B cell (primary cell): Measurements from ENCODE around the gene DNM1. TPM values are rescaled to one million over a fixed set of nuclear protein-coding genes. Genes with fewer than 3 reads are reported as not detected.

ENCODE experiments used
- ATAC-seq: fragments of 200-7000 bp; cut with Tn5 transposase; one replicate; pipeline ENCODE4 v1.10.0; 2021; ENCODE audit warnings: low read depth, mild to moderate bottlenecking, moderate number of reproducible peaks, moderate library complexity
- CTCF ChIA-PET: fragments of 350-600 bp; sonication (Branson Sonifier 250); formaldehyde crosslinking; loops from one replicate; lab custom pipeline; 2021; ENCODE audit warnings: antibody characterized with exemption, inconsistent platforms; lab: Charles Lee
- POLR2A ChIA-PET: fragments of 350-600 bp; sonication (Branson Sonifier 250); formaldehyde crosslinking; loops from one replicate; lab custom pipeline; 2021; ENCODE audit warnings: antibody characterized with exemption; lab: Charles Lee
- DNase-seq: peaks from one replicate; pipeline ENCODE4 v3.0.0; 2013
- H2AFZ ChIP-seq: 2 replicates; pipeline ENCODE4 v1.6.1; 2012; ENCODE audit warnings: mild to moderate bottlenecking, low read depth, low read length; ENCODE audit not compliant: insufficient read depth, poor library complexity, severe bottlenecking
- H3K27ac ChIP-seq, 2 donors: 1 replicate in 1 of 2; 2 replicates in 1 of 2; pipeline ENCODE4 v1.5.1; 2012 to 2013; ENCODE audit warnings: low read length in 2 of 2, mild to moderate bottlenecking in 2 of 2, moderate library complexity in 1 of 2
- H3K27me3 ChIP-seq, 4 experiments: fragments of 200-600 bp in 1 of 4; sonication (generic) in 1 of 4; replicated peaks in 1 of 4; 1 replicate in 2 of 4; 2 replicates in 2 of 4; pipeline versions ENCODE4 v1.6.1 to v1.7.0; 2013 to 2016; ENCODE audit warnings: low read length in 3 of 4, mild to moderate bottlenecking in 2 of 4, mixed read lengths in 1 of 4, moderate library complexity in 1 of 4; ENCODE audit not compliant: insufficient read depth in 4 of 4, control insufficient read depth in 3 of 4; ENCODE audit errors: control extremely low read depth in 1 of 4
- H3K36me3 ChIP-seq, 2 experiments: replicated peaks in 1 of 2; 1 replicate in 1 of 2; 2 replicates in 1 of 2; pipeline versions ENCODE4 v1.6.1 to v1.7.1; 2013; ENCODE audit warnings: low read length in 1 of 2; ENCODE audit not compliant: insufficient read depth in 2 of 2, control insufficient read depth in 1 of 2; ENCODE audit errors: control extremely low read depth in 1 of 2, extremely low read depth in 1 of 2
- H3K4me1 ChIP-seq, 2 donors: fragments of 200-600 bp in 1 of 2; sonication (generic) in 1 of 2; 1 replicate in 1 of 2; 2 replicates in 1 of 2; pipeline versions ENCODE4 v1.5.1 to v1.6.1; 2013 to 2017; ENCODE audit warnings: low read length in 2 of 2; ENCODE audit not compliant: control insufficient read depth in 2 of 2, insufficient read depth in 2 of 2
- H3K4me2 ChIP-seq: replicated peaks from 2 replicates; pipeline ENCODE3; 2012; ENCODE audit warnings: mild to moderate bottlenecking, low read depth, low read length; ENCODE audit not compliant: poor library complexity, severe bottlenecking
- H3K4me3 ChIP-seq, 5 experiments: fragments of 200-600 bp in 1 of 5; sonication (generic) in 1 of 5; 1 replicate in 3 of 5; 2 replicates in 2 of 5; pipeline versions ENCODE4 v1.5.1 to v1.7.0; 2011 to 2016; ENCODE audit warnings: low read length in 4 of 5, mild to moderate bottlenecking in 4 of 5, low read depth in 2 of 5, control low read depth in 1 of 5, moderate library complexity in 1 of 5; ENCODE audit not compliant: insufficient read depth in 1 of 5; ENCODE audit errors: control extremely low read depth in 1 of 5, extremely low read depth in 1 of 5
- H3K79me2 ChIP-seq: fragments of 200-600 bp; sonication (generic); one replicate; pipeline ENCODE4 v1.6.0; 2016; ENCODE audit warnings: low read length; ENCODE audit not compliant: control insufficient read depth, insufficient read depth
- H3K9ac ChIP-seq: fragments of 200-600 bp; sonication (generic); 2 replicates; pipeline ENCODE4 v1.6.1; 2017; ENCODE audit warnings: mild to moderate bottlenecking, low read length, moderate library complexity
- H3K9me3 ChIP-seq, 3 donors: one replicate each; pipeline versions ENCODE4 v1.6.1 to v1.7.1; 2013; ENCODE audit warnings: low read length in 2 of 3; ENCODE audit not compliant: control insufficient read depth in 2 of 3, insufficient read depth in 1 of 3; ENCODE audit errors: control extremely low read depth in 1 of 3
- H4K20me1 ChIP-seq: 2 replicates; pipeline ENCODE4 v1.6.0; 2012; ENCODE audit warnings: mild to moderate bottlenecking, low read length; ENCODE audit not compliant: insufficient read depth, control insufficient read depth, poor library complexity, severe bottlenecking
- H3K27ac Mint-ChIP-seq: one replicate; pipeline ENCODE4 v1.8.0; 2021; ENCODE audit warnings: mixed read lengths
- H3K27me3 Mint-ChIP-seq: one replicate; pipeline ENCODE4 v1.8.0; 2021; ENCODE audit warnings: mixed read lengths
- H3K4me1 Mint-ChIP-seq: one replicate; pipeline ENCODE4 v1.8.0; 2021; ENCODE audit warnings: mixed read lengths
- H3K4me3 Mint-ChIP-seq: one replicate; pipeline ENCODE4 v1.8.0; 2021; ENCODE audit warnings: mixed read lengths
- H3K9me3 Mint-ChIP-seq: one replicate; pipeline ENCODE4 v1.8.0; 2022; ENCODE audit warnings: mixed read lengths; ENCODE audit not compliant: insufficient read depth
- EZH2 ChIP-seq: IDR thresholded peaks from 2 replicates; pipeline ENCODE4 v1.6.1; 2012; ENCODE audit warnings: borderline replicate concordance, low read depth, mild to moderate bottlenecking, moderate library complexity, low read length; ENCODE audit not compliant: insufficient read depth, poor library complexity, severe bottlenecking
- WGBS: methylation state at CpG from one replicate; pipeline ENCODE4 v1.1.5; 2013; ENCODE audit warnings: missing lambda C conversion rate; ENCODE audit not compliant: insufficient coverage; 5-methylcytosine and 5-hydroxymethylcytosine counted together
- intact Hi-C: fragments of 100-400 bp; cut with micrococcal nuclease; formaldehyde crosslinking; loops from one replicate; pipeline ENCODE4 v1.10.0; 2022
- polyA plus RNA-seq: library from polyadenylated mRNA; depleted of rRNA; stranded (reverse); fragments of >200 nt; gene quantifications from 2 replicates; pipeline ENCODE4 v1.2.3, GENCODE V29; 2012
- total RNA-seq, 2 donors: library from RNA; stranded (reverse); fragments of 120-200 nt in 1 of 2; gene quantifications; 1 replicate in 1 of 2; 2 replicates in 1 of 2; pipeline versions ENCODE4 v1.2.3 to v1.2.4, GENCODE V29; 2013 to 2022
- TF ChIP-seq, protein P1 (sequence below): fragments of 200-600 bp; IDR thresholded peaks from one replicate; pipeline ENCODE4 v1.8.0; 2022; ENCODE audit warnings: antibody characterized with exemption, mild to moderate bottlenecking

Gene DNM1
- total and polyA plus RNA-seq, 2 donors (not counting 1 experiment from before 2014, with no cell fraction given): 0.63 to 1.3 TPM

DNA sequence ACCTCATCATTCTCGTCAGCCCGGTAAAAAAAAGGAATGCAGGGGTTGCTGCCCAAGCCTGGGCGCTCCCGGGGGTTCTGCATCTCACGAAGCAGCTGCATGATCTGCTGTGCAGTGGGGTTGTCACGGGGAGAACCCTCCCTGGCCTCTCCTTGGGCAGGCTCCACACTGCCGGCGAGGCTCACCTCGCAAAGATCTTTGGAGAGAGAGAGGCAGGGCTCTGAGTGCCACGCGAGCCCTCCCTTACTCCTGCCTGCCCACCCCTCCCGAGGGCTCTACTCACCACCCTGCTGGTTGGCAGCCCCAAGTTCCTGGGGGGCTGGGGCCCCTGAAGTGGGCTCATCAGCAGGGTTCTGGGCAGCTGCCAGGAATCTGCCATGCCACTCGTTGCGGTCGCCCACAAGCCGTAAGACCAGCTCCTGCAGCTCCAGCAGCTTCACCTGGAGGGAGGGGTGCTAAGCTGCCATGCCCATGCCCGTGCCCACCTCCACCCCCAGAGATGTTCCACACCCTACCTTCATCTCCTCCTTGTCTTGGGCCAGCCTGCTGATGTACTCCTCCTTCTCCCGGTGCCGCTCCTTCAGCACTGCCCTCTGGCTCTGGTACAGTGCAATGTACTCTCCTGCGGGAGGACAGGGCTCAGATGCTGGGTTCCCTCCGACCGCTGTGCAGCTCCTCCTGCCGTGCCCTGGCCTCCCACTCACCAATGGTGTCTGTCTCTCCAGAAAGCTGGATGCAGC lies 54.1 kb downstream of the DNM1 start:
- H3K9me3 ChIP-seq: no peaks in the 10 kb centered on the region
- peaks cover 9% of the 10 kb centered on the region for H3K27me3 Mint-ChIP-seq
- H3K27me3 ChIP-seq: peaks cover 0 to 4% (median 0%) of the 10 kb centered on the region in 4 experiments
- intact Hi-C loops: no loop called here
- no peak overlapping the region for H3K4me2 ChIP-seq
- no peak for DNase-seq
- H2AFZ ChIP-seq: no peak overlapping the region
- H3K27ac ChIP-seq: no peak overlapping the region
- WGBS: 92% methylated on average over 23 of the region's 23 CpGs
- ATAC-seq: no peak
- no peak overlapping the region for H3K27ac Mint-ChIP-seq
- no peaks in the 10 kb centered on the region for H4K20me1 ChIP-seq
- POLR2A ChIA-PET: interaction anchor here (0.7 kb wide), 1 partner anchor 354 kb away, joined by 3 read pairs; no protein-coding TSS in a partner anchor
- CTCF ChIA-PET: no interaction called here
- no peak overlapping the region for H3K9ac ChIP-seq
- peaks cover 3 to 30% of the 10 kb centered on the region in 2 experiments for H3K36me3 ChIP-seq
- no peak overlapping the region for H3K4me3 Mint-ChIP-seq
- H3K79me2 ChIP-seq: no peaks in the 10 kb centered on the region
- peaks cover 0 to 10% of the 10 kb centered on the region in 2 donors for H3K4me1 ChIP-seq
- no peak for TF ChIP-seq EZH2
- TF ChIP-seq, protein P1, sequence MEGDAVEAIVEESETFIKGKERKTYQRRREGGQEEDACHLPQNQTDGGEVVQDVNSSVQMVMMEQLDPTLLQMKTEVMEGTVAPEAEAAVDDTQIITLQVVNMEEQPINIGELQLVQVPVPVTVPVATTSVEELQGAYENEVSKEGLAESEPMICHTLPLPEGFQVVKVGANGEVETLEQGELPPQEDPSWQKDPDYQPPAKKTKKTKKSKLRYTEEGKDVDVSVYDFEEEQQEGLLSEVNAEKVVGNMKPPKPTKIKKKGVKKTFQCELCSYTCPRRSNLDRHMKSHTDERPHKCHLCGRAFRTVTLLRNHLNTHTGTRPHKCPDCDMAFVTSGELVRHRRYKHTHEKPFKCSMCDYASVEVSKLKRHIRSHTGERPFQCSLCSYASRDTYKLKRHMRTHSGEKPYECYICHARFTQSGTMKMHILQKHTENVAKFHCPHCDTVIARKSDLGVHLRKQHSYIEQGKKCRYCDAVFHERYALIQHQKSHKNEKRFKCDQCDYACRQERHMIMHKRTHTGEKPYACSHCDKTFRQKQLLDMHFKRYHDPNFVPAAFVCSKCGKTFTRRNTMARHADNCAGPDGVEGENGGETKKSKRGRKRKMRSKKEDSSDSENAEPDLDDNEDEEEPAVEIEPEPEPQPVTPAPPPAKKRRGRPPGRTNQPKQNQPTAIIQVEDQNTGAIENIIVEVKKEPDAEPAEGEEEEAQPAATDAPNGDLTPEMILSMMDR: no peak
- peaks cover 13% of the 10 kb centered on the region for H3K4me1 Mint-ChIP-seq
- H3K9me3 Mint-ChIP-seq: no peaks in the 10 kb centered on the region
- H3K4me3 ChIP-seq: no peak overlapping the region

DNA sequence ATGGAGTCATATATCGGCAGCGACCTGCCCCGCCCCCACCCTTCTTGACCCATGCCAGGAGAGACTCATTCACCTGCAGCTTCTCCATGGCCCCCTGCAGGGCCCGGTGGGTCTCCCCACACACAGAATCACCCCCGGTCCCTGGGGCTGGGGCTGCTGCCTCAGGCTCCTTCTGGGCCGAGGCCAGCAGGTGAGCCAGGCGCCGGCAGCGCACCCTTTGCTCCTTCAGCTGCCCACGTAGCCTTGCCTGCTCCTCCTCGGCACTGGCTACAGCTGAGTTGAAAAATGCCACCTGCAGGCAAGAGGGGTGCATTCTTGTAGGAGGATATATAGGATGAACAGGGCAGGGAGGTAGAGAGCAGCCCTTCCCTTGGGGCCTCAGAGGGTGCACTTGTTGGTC lies 54.7 kb downstream of the DNM1 start:
- no peaks in the 10 kb centered on the region for H3K9me3 ChIP-seq
- no peak for DNase-seq
- intact Hi-C loops: no loop called here
- H3K27ac ChIP-seq: no peak overlapping the region
- ChIA-PET CTCF (interaction anchor here (0.6 kb wide), 1 partner anchor 11 kb away, joined by 3 read pairs; no protein-coding TSS in a partner anchor), POLR2A (no interaction called here)
- Mint-ChIP-seq H3K4me3 (no peak overlapping the region), H3K27ac (no peak overlapping the region), H3K9me3 (no peaks in the 10 kb centered on the region), H3K4me1 (peaks cover 7% of the 10 kb centered on the region), H3K27me3 (peaks cover 7% of the 10 kb centered on the region)
- ATAC-seq: no peak
- H3K27me3 ChIP-seq: peaks cover 0 to 4% (median 0%) of the 10 kb centered on the region in 4 experiments
- no peak overlapping the region for H3K9ac ChIP-seq
- H3K4me2 ChIP-seq: no peak overlapping the region
- peaks cover 0 to 6% of the 10 kb centered on the region in 2 donors for H3K4me1 ChIP-seq
- H4K20me1 ChIP-seq: no peaks in the 10 kb centered on the region
- no peak overlapping the region for H2AFZ ChIP-seq
- TF ChIP-seq, protein P1: no peak
- TF ChIP-seq EZH2: no peak
- 99% methylated on average over 9 of the region's 11 CpGs for WGBS
- H3K36me3 ChIP-seq: peaks cover 3 to 37% of the 10 kb centered on the region in 2 experiments
- no peaks in the 10 kb centered on the region for H3K79me2 ChIP-seq
- no peak overlapping the region for H3K4me3 ChIP-seq
